ENCODE results near the gene PRKCH. TPM values are rescaled to one million over a fixed set of nuclear protein-coding genes. Genes with fewer than 3 reads are reported as not detected.
A peak's percentile ranks its signal among the peaks of the same experiment; 100 is the strongest.

Gene PRKCH
- total RNA-seq, 1 donor from 2014 or later = 20.2 TPM

GRCh38 chr14:61372379-61372778 lies 51.0 kb downstream of the PRKCH start:
- no peak for TF ChIP-seq CTCF (IDR thresholded peaks at IDR 0.05)
- Histone ChIP-seq H3K4me3 (no peak overlapping the region), H3K4me1 (no peaks in the 10 kb centered on the region), H3K27me3 (no peaks in the 10 kb centered on the region), H3K27ac (no peak overlapping the region), H3K9me3 (peaks cover 6 to 24% of the 10 kb centered on the region in 2 donors), H3K36me3 (no peaks in the 10 kb centered on the region)
- no peak for DNase-seq (ENCODE audit: low spot score in 2 of 2)
- intact Hi-C loops (cut with DNase I) = no loop called here

- Histone ChIP-seq H3K36me3 (no peaks in the 10 kb centered on the region), H3K4me1 (no peaks in the 10 kb centered on the region), H3K4me3 (no peak overlapping the region), H3K9me3 (peaks cover 6 to 24% of the 10 kb centered on the region in 2 donors), H3K27me3 (no peaks in the 10 kb centered on the region), H3K27ac (no peak overlapping the region)
- DNase-seq (ENCODE audit: low spot score in 2 of 2) = no peak
- intact Hi-C loops (cut with DNase I) = no loop called here
- no peak for TF ChIP-seq CTCF (IDR thresholded peaks at IDR 0.05)
These were observed 51.6 kb downstream of the PRKCH start for GRCh38 chr14:61372842-61373555.

GRCh38 chr14:61374284-61374683 lies 52.9 kb downstream of the PRKCH start:
- DNase-seq (ENCODE audit: low spot score in 2 of 2) = peak in 1 of 2 donors; percentile 30
- Histone ChIP-seq H3K36me3 (no peaks in the 10 kb centered on the region), H3K9me3 (peaks cover 6 to 24% of the 10 kb centered on the region in 2 donors), H3K4me1 (no peaks in the 10 kb centered on the region), H3K27ac (no peak overlapping the region), H3K27me3 (no peaks in the 10 kb centered on the region), H3K4me3 (no peak overlapping the region)
- intact Hi-C loops (cut with DNase I) = no loop called here
- no peak for TF ChIP-seq CTCF (IDR thresholded peaks at IDR 0.05)

GRCh38 chr14:61375218-61375617 lies 53.8 kb downstream of the PRKCH start:
- DNase-seq (ENCODE audit: low spot score in 2 of 2) = no peak
- H3K4me1 ChIP-seq = no peaks in the 10 kb centered on the region
- H3K36me3 ChIP-seq = no peaks in the 10 kb centered on the region
- no peak overlapping the region for H3K4me3 ChIP-seq
- TF ChIP-seq CTCF (IDR thresholded peaks at IDR 0.05) = no peak
- intact Hi-C loops (cut with DNase I) = no loop called here
- H3K9me3 ChIP-seq = peaks cover 6 to 24% of the 10 kb centered on the region in 2 donors
- H3K27ac ChIP-seq = no peak overlapping the region
- H3K27me3 ChIP-seq = no peaks in the 10 kb centered on the region

GRCh38 chr14:61376314-61376713 lies 54.9 kb downstream of the PRKCH start:
- intact Hi-C loops (cut with DNase I) = no loop called here
- Histone ChIP-seq H3K4me1 (no peaks in the 10 kb centered on the region), H3K4me3 (no peak overlapping the region)

More at GRCh38 chr14:61376314-61376713, 54.9 kb downstream of the PRKCH start:
- H3K27ac ChIP-seq = no peak overlapping the region
- H3K27me3 ChIP-seq = no peaks in the 10 kb centered on the region
- no peak for TF ChIP-seq CTCF (IDR thresholded peaks at IDR 0.05)
- peaks cover 6 to 24% of the 10 kb centered on the region in 2 donors for H3K9me3 ChIP-seq
- no peak for DNase-seq (ENCODE audit: low spot score in 2 of 2)
- H3K36me3 ChIP-seq = no peaks in the 10 kb centered on the region

All from ascending aorta (tissue), 2 donors.